SU-DHL-6 (cell line): ENCODE results near the gene SRGAP3.

Experiments used
- H2AFZ ChIP-seq: fragments of 200-600 bp; sonication (generic); 2 replicates; pipeline ENCODE4 v1.6.1; 2014; ENCODE audit warnings: low read depth, mild to moderate bottlenecking, moderate library complexity, mixed read lengths, antibody characterized with exemption, low read length; ENCODE audit not compliant: severe bottlenecking
- H3F3A ChIP-seq: fragments of 200-600 bp; shearing (Covaris generic); 2 replicates; pipeline ENCODE4 v1.6.0; 2016; ENCODE audit warnings: antibody characterized with exemption, mild to moderate bottlenecking; ENCODE audit not compliant: insufficient read depth
- H3K27ac ChIP-seq: fragments of 200-600 bp; sonication (generic); 2 replicates; pipeline ENCODE4 v1.5.1; 2016; ENCODE audit warnings: low read depth, mild to moderate bottlenecking, low read length, moderate library complexity, mixed read lengths
- H3K27me3 ChIP-seq: fragments of 200-600 bp; sonication (generic), shearing (Covaris generic); 2 replicates; pipeline ENCODE4 v1.6.0; 2014; ENCODE audit warnings: mild to moderate bottlenecking, low read length
- H3K36me3 ChIP-seq: fragments of 200-600 bp; sonication (generic); 2 replicates; pipeline ENCODE4 v1.6.1; 2014; ENCODE audit warnings: mild to moderate bottlenecking, low read length, mixed read lengths
- H3K4me2 ChIP-seq: fragments of 300-600, 200-600 bp; shearing (Covaris generic), sonication (generic); 2 replicates; pipeline ENCODE4 v1.6.0; 2014; ENCODE audit warnings: low read length, low read depth, mild to moderate bottlenecking; ENCODE audit not compliant: poor library complexity, severe bottlenecking
- H3K4me3 ChIP-seq: fragments of 200-600 bp; sonication (generic); 2 replicates; pipeline ENCODE4 v1.5.1; 2014; ENCODE audit warnings: antibody characterized with exemption, low read length, mild to moderate bottlenecking, mixed read lengths; ENCODE audit not compliant: insufficient read depth, poor library complexity, severe bottlenecking
- H3K79me2 ChIP-seq: fragments of 200-600 bp; sonication (generic); 2 replicates; pipeline ENCODE4 v1.6.1; 2014; ENCODE audit warnings: mild to moderate bottlenecking, low read length, moderate library complexity; ENCODE audit not compliant: insufficient read depth
- H3K9ac ChIP-seq: fragments of 200-600 bp; sonication (generic); 2 replicates; pipeline ENCODE4 v1.7.0; 2014; ENCODE audit warnings: mild to moderate bottlenecking, low read length
- H3K9me2 ChIP-seq: fragments of 200-600 bp; sonication (generic); replicated peaks from 2 replicates; pipeline ENCODE4 v1.6.1; 2014; ENCODE audit warnings: low read length; ENCODE audit not compliant: insufficient read depth
- H3K9me3 ChIP-seq: fragments of 200-600 bp; sonication (generic); 2 replicates; pipeline ENCODE4 v1.6.1; 2014; ENCODE audit warnings: low read length, mixed read lengths; ENCODE audit not compliant: insufficient read depth
- H4K20me1 ChIP-seq: fragments of 200-600 bp; sonication (generic); 2 replicates; pipeline ENCODE4 v1.6.1; 2014; ENCODE audit warnings: low read depth, mild to moderate bottlenecking, antibody characterized with exemption, low read length, moderate library complexity, mixed read lengths
- CTCF ChIP-seq: fragments of 200-600 bp; sonication (generic); IDR thresholded peaks from one replicate; pipeline ENCODE4 v1.5.1; 2017; ENCODE audit warnings: antibody characterized with exemption, mild to moderate bottlenecking, low read length, moderate library complexity; ENCODE audit not compliant: insufficient read depth, poor library complexity, severe bottlenecking
- EZH2phosphoT487 ChIP-seq: fragments of 200-600 bp; sonication (generic), shearing (Covaris generic); conservative IDR thresholded peaks from 2 replicates; pipeline ENCODE4 v1.6.1; 2018; ENCODE audit warnings: mild to moderate bottlenecking, antibody characterized with exemption, low read length, moderate library complexity, mixed read lengths

The SRGAP3 gene

DNA sequence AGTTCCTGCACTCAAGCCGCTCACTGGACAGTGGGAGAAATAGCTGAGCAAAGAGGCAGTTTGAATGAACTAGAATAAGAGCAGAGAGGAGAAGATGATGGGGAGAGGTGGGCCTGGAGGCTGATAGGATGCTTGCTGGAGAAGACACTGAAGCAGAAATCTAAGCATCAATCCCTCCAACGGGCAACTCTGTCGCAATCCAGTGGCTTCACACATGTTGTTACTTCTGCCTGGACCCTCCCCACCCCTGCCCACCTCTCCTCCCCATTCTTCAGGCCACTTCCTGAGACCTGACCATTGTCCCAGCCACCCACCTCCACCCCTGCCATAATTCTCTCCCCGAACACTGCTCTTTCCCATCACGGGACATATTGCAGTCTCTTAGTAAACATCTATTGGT lies 76.0 kb downstream of the SRGAP3 start:
- H3K79me2 ChIP-seq, result no peaks in the 10 kb centered on the region
- no peaks in the 10 kb centered on the region for H3K27me3 ChIP-seq
- no peak for TF ChIP-seq EZH2phosphoT487
- TF ChIP-seq CTCF, result no peak
- no peak overlapping the region for H3K9ac ChIP-seq
- H3F3A ChIP-seq, result no peaks in the 10 kb centered on the region
- no peaks in the 10 kb centered on the region for H3K36me3 ChIP-seq
- no peak overlapping the region for H3K4me2 ChIP-seq
- H2AFZ ChIP-seq, result no peak overlapping the region
- no peaks in the 10 kb centered on the region for H4K20me1 ChIP-seq
- H3K9me2 ChIP-seq, result no peaks in the 10 kb centered on the region
- no peaks in the 10 kb centered on the region for H3K9me3 ChIP-seq
- H3K4me3 ChIP-seq, result no peak overlapping the region
- H3K27ac ChIP-seq, result no peak overlapping the region

- H3F3A ChIP-seq, result no peaks in the 10 kb centered on the region
- no peak overlapping the region for H3K4me3 ChIP-seq
- H3K27ac ChIP-seq, result no peak overlapping the region
- H3K9me3 ChIP-seq, result no peaks in the 10 kb centered on the region
- no peaks in the 10 kb centered on the region for H3K79me2 ChIP-seq
- H3K27me3 ChIP-seq, result no peaks in the 10 kb centered on the region
- H3K4me2 ChIP-seq, result no peak overlapping the region
- no peaks in the 10 kb centered on the region for H4K20me1 ChIP-seq
- no peaks in the 10 kb centered on the region for H3K36me3 ChIP-seq
- TF ChIP-seq CTCF (no peak), EZH2phosphoT487 (no peak)
- no peak overlapping the region for H2AFZ ChIP-seq
- no peaks in the 10 kb centered on the region for H3K9me2 ChIP-seq
- no peak overlapping the region for H3K9ac ChIP-seq
Observed at GRCh38 chr3:9172851-9173321, 76.6 kb downstream of the SRGAP3 start.

DNA sequence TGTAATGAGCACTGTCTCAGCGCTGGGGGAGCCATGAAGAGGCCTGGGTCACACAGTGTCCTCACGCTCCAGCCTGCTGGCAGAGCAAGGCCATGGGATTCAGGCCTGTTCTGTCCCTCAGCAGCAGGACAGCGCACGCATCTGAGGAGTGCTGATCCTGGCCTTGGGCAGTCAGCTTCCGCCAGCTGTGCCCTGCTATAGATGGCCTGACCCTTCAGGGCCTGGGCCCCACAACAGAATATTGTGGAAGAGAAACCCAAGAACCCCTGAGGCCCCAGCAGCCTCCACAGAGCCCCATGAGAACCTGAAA lies 78.6 kb downstream of the SRGAP3 start:
- Histone ChIP-seq H3K79me2 (no peaks in the 10 kb centered on the region), H3K9me3 (no peaks in the 10 kb centered on the region), H3F3A (no peaks in the 10 kb centered on the region), H3K4me3 (no peak overlapping the region), H3K27me3 (no peaks in the 10 kb centered on the region), H4K20me1 (no peaks in the 10 kb centered on the region), H3K27ac (no peak overlapping the region), H3K9me2 (no peaks in the 10 kb centered on the region), H3K9ac (no peak overlapping the region), H3K36me3 (no peaks in the 10 kb centered on the region), H2AFZ (no peak overlapping the region), H3K4me2 (no peak overlapping the region)
- TF ChIP-seq CTCF (no peak), EZH2phosphoT487 (no peak)
